Endothelial cell of umbilical vein (primary cell): ENCODE measurements around the gene RNF214. TPM values are rescaled to one million over a fixed set of nuclear protein-coding genes. Genes with fewer than 3 reads are reported as not detected.

Source experiments
- BruUV-seq: library from RNA; stranded (reverse); fragments of 400-500 nt; replicated peaks from 2 replicates; lab custom pipeline; 2021; lab: Mats Ljungman, UMichigan
- CTCF ChIA-PET: fragments of 300-600, 350-600 bp; sonication (Branson Sonifier 250); formaldehyde crosslinking; loops from one replicate; lab custom pipeline; 2021; ENCODE audit warnings: antibody characterized with exemption, inconsistent platforms; lab: Charles Lee
- POLR2A ChIA-PET: fragments of 300-600, 350-600 bp; sonication (Branson Sonifier 250); formaldehyde crosslinking; loops from one replicate; lab custom pipeline; 2021; ENCODE audit warnings: antibody characterized with exemption, inconsistent platforms; lab: Charles Lee
- DNase-seq: peaks from one replicate; pipeline ENCODE4 v3.0.0-alpha.2; 2011; ENCODE audit warnings: low read depth, low spot score
- FAIRE-seq: peaks from 2 replicates; lab custom pipeline; 2011; peaks lifted over from hg19 to GRCh38; lab: Jason Lieb, UNC
- H2AFZ ChIP-seq: 2 replicates; pipeline ENCODE4 v1.6.0; 2012; ENCODE audit warnings: low read depth, low read length, control low read depth, inconsistent platforms
- H3K27ac ChIP-seq: 2 replicates; pipeline ENCODE4 v1.5.1; 2011; ENCODE audit warnings: low read depth, mild to moderate bottlenecking, control low read depth, low read length, moderate library complexity; ENCODE audit not compliant: insufficient read depth
- H3K27me3 ChIP-seq, 2 experiments: 2 replicates each; pipeline versions ENCODE4 v1.6.0 to v1.6.1; 2011; ENCODE audit warnings: low read length in 2 of 2, mixed read lengths in 1 of 2; ENCODE audit not compliant: control insufficient read depth in 2 of 2, insufficient read depth in 2 of 2
- H3K36me3 ChIP-seq, 2 experiments: 2 replicates in 1 of 2; 3 replicates in 1 of 2; pipeline ENCODE4 v1.5.1; 2011; ENCODE audit warnings: low read length in 2 of 2, mild to moderate bottlenecking in 1 of 2, moderate library complexity in 1 of 2; ENCODE audit not compliant: control insufficient read depth in 2 of 2, insufficient read depth in 2 of 2; ENCODE audit errors: extremely low read depth in 1 of 2
- H3K4me1 ChIP-seq: 3 replicates; pipeline ENCODE4 v1.5.1; 2011; ENCODE audit warnings: mild to moderate bottlenecking, low read length; ENCODE audit not compliant: control insufficient read depth, insufficient read depth; ENCODE audit errors: extremely low read depth
- H3K4me2 ChIP-seq: 2 replicates; pipeline ENCODE4 v1.6.1; 2011; ENCODE audit warnings: low read length, control low read depth, mixed read lengths; ENCODE audit not compliant: insufficient read depth
- H3K4me3 ChIP-seq, 3 experiments: fragments of 200-600 bp in 1 of 3; sonication (generic), shearing (Covaris generic) in 1 of 3; replicated peaks in 1 of 3; 2 replicates each; pipeline ENCODE4 v1.5.1; 2011 to 2016; ENCODE audit warnings: control low read depth in 3 of 3, low read length in 3 of 3, mild to moderate bottlenecking in 2 of 3, inconsistent platforms in 1 of 3, low read depth in 1 of 3, moderate library complexity in 1 of 3; ENCODE audit not compliant: insufficient read depth in 1 of 3
- H3K79me2 ChIP-seq: 2 replicates; pipeline ENCODE4 v1.6.0; 2012; ENCODE audit warnings: low read length, inconsistent platforms; ENCODE audit not compliant: control insufficient read depth, insufficient read depth
- H3K9ac ChIP-seq: replicated peaks from 2 replicates; pipeline ENCODE3; 2011; ENCODE audit warnings: low read length, control low read depth; ENCODE audit not compliant: insufficient read depth; ENCODE audit errors: extremely low read depth
- H3K9me1 ChIP-seq: replicated peaks from 3 replicates; pipeline ENCODE4 v1.6.0; 2011; ENCODE audit warnings: mild to moderate bottlenecking, low read length; ENCODE audit not compliant: control insufficient read depth, insufficient read depth; ENCODE audit errors: extremely low read depth
- H3K9me3 ChIP-seq: replicated peaks from 2 replicates; pipeline ENCODE4 v1.5.1; 2012; ENCODE audit warnings: low read length, inconsistent platforms; ENCODE audit not compliant: control insufficient read depth, insufficient read depth
- H4K20me1 ChIP-seq: replicated peaks from 2 replicates; pipeline ENCODE3; 2011; ENCODE audit warnings: mild to moderate bottlenecking, low read length; ENCODE audit not compliant: control insufficient read depth, insufficient read depth; ENCODE audit errors: extremely low read depth
- CTCF ChIP-seq, 2 donors: IDR thresholded peaks; 1 replicate in 1 of 2; 2 replicates in 1 of 2; pipeline ENCODE4 v1.5.1; 2011; ENCODE audit warnings: low read length in 2 of 2, mild to moderate bottlenecking in 2 of 2, moderate library complexity in 2 of 2, control low read depth in 1 of 2, inconsistent platforms in 1 of 2, low read depth in 1 of 2; ENCODE audit not compliant: insufficient read depth in 1 of 2; ENCODE audit errors: extremely low read depth in 1 of 2
- EZH2 ChIP-seq: IDR thresholded peaks from 2 replicates; pipeline ENCODE4 v1.6.1; 2012; ENCODE audit warnings: borderline replicate concordance, low read depth, mild to moderate bottlenecking, moderate library complexity, low read length, inconsistent platforms; ENCODE audit not compliant: severe bottlenecking
- FOS ChIP-seq: IDR thresholded peaks from 2 replicates; pipeline ENCODE4 v1.6.1; 2011; ENCODE audit warnings: mild to moderate bottlenecking, low read length, moderate library complexity, borderline replicate concordance; ENCODE audit not compliant: insufficient read depth
- GATA2 ChIP-seq: IDR thresholded peaks from 2 replicates; pipeline ENCODE4 v1.7.0; 2011; ENCODE audit warnings: low read depth, mild to moderate bottlenecking, moderate library complexity, mixed read lengths, low read length; ENCODE audit not compliant: insufficient read length, insufficient read depth
- JUN ChIP-seq: IDR thresholded peaks from 2 replicates; pipeline ENCODE4 v1.6.1; 2011; ENCODE audit warnings: borderline replicate concordance, low read depth; ENCODE audit not compliant: insufficient read length, insufficient read depth
- MAX ChIP-seq: IDR thresholded peaks from 2 replicates; pipeline ENCODE4 v1.6.1; 2011; ENCODE audit not compliant: insufficient read depth, insufficient read length
- MYC ChIP-seq: IDR thresholded peaks from one replicate; pipeline ENCODE4 v1.6.1; 2011; ENCODE audit warnings: mild to moderate bottlenecking, low read depth, low read length
- POLR2A ChIP-seq: IDR thresholded peaks from 2 replicates; pipeline ENCODE4 v1.6.1; 2012; ENCODE audit warnings: low read depth, mild to moderate bottlenecking, control low read depth, low read length
- POLR2AphosphoS5 ChIP-seq: IDR thresholded peaks from 2 replicates; pipeline ENCODE4 v1.6.1; 2012; ENCODE audit warnings: low read depth, mild to moderate bottlenecking, control low read depth, low read length, moderate library complexity; ENCODE audit not compliant: insufficient read depth
- dilution Hi-C: fragments of 300-500 bp; cut with MboI; formaldehyde crosslinking; loops from one replicate; pipeline ENCODE4 v1.15.0; 2019; ENCODE audit warnings: low sequenced_read_pairs; ENCODE audit not compliant: extremely low pct_ligation_motif_present
- intact Hi-C: fragments of 100-400 bp; cut with micrococcal nuclease; formaldehyde crosslinking; loops from one replicate; pipeline ENCODE4 v1.10.0; 2022
- polyA plus RNA-seq, 4 experiments: library from polyadenylated mRNA; depleted of rRNA in 3 of 4; stranded (reverse) in 3 of 4; unstranded in 1 of 4; fragments of >200 nt; gene quantifications; 2 replicates each; pipeline versions ENCODE4 v1.2.1 to v1.2.3, GENCODE V29; 2011 to 2012; ENCODE audit warnings: missing spikeins in 1 of 4
- total RNA-seq: library from RNA; stranded (reverse); gene quantifications from 2 replicates; pipeline ENCODE4 v1.2.3, GENCODE V29; 2021

RNF214 gene
- total and polyA plus RNA-seq, 2 donors (not counting 3 experiments of a cell fraction or from before 2014, with no cell fraction given) = 24.3 to 28.2 TPM

GRCh38 chr11:117286588-117286987, 54.1 kb downstream of the RNF214 start:
- peaks cover 3% of the 10 kb centered on the region for H3K4me1 ChIP-seq
- H3K27me3 ChIP-seq = no peaks in the 10 kb centered on the region
- H3K79me2 ChIP-seq = no peaks in the 10 kb centered on the region
- FAIRE-seq (no peak), DNase-seq (no peak)
- H3K4me3 ChIP-seq = no peak overlapping the region
- H3K4me2 ChIP-seq = no peak overlapping the region
- no peaks in the 10 kb centered on the region for H3K9me3 ChIP-seq
- no peak for TF ChIP-seq POLR2A
- TF ChIP-seq POLR2AphosphoS5 = no peak
- no peak for TF ChIP-seq MAX
- no peak for TF ChIP-seq GATA2
- TF ChIP-seq FOS = no peak
- H3K27ac ChIP-seq = no peak overlapping the region
- ChIA-PET POLR2A (no interaction called here), CTCF (no interaction called here)
- H3K36me3 ChIP-seq = peaks cover 9 to 20% of the 10 kb centered on the region in 2 experiments
- H4K20me1 ChIP-seq = no peaks in the 10 kb centered on the region
- no TSS peak for BruUV-seq
- dilution Hi-C loops = no loop called here
- H2AFZ ChIP-seq = no peak overlapping the region
- intact Hi-C loops = no loop called here
- no peaks in the 10 kb centered on the region for H3K9me1 ChIP-seq
- H3K9ac ChIP-seq = no peak overlapping the region

- no peak overlapping the region for H2AFZ ChIP-seq
- H3K27ac ChIP-seq = no peak overlapping the region
- H3K27me3 ChIP-seq = no peaks in the 10 kb centered on the region
- no peak overlapping the region for H3K4me2 ChIP-seq
- TF ChIP-seq GATA2 (no peak), EZH2 (no peak), POLR2AphosphoS5 (no peak), MYC (no peak), FOS (no peak), MAX (no peak), POLR2A (no peak), JUN (no peak), CTCF (IDR thresholded peaks at IDR 0.05; ENCODE audit: extremely low read depth in 1 of 2, insufficient read depth in 1 of 2, low read depth in 1 of 2, low read length in 2 of 2) (no peak)
- FAIRE-seq = no peak
- H3K9me1 ChIP-seq = no peaks in the 10 kb centered on the region
- CTCF ChIA-PET = interaction anchor here (1.3 kb wide), 2 partner anchors 20 to 28 kb away, joined by 3 to 4 read pairs; partner anchors contain the start of gene BACE1
- H3K36me3 ChIP-seq = peaks cover 7 to 16% of the 10 kb centered on the region in 2 experiments
- H3K9ac ChIP-seq = no peak overlapping the region
- POLR2A ChIA-PET = no interaction called here
- intact Hi-C loops (no loop called here), dilution Hi-C loops (no loop called here)
- no peak overlapping the region for H3K4me3 ChIP-seq
- H3K4me1 ChIP-seq = no peaks in the 10 kb centered on the region
- H3K9me3 ChIP-seq = no peaks in the 10 kb centered on the region
- H3K79me2 ChIP-seq = no peaks in the 10 kb centered on the region
- peak; percentile 37 for DNase-seq
- no TSS peak for BruUV-seq
- no peaks in the 10 kb centered on the region for H4K20me1 ChIP-seq
These were observed 55.2 kb downstream of the RNF214 start for GRCh38 chr11:117287668-117288067.
